MM.1S (cell line): ENCODE measurements around the gene WDR81.

Experiments
- EZH2 ChIP-seq: fragments of 300-600 bp; sonication (generic); optimal IDR thresholded peaks from 2 replicates; pipeline ENCODE3; 2017; ENCODE audit warnings: low read depth, mild to moderate bottlenecking, antibody characterized with exemption, low read length, mixed read lengths
- EZH2phosphoT487 ChIP-seq: fragments of 300-600 bp; sonication (generic); IDR thresholded peaks from 2 replicates; pipeline ENCODE4 v1.6.1; 2018; ENCODE audit warnings: antibody characterized with exemption, low read length
- TF ChIP-seq, protein P1 (sequence below): fragments of 300-600 bp; sonication (generic); IDR thresholded peaks from 2 replicates; pipeline ENCODE4 v1.5.1; 2016; ENCODE audit warnings: antibody characterized with exemption, low read length, mixed read lengths

DNA sequence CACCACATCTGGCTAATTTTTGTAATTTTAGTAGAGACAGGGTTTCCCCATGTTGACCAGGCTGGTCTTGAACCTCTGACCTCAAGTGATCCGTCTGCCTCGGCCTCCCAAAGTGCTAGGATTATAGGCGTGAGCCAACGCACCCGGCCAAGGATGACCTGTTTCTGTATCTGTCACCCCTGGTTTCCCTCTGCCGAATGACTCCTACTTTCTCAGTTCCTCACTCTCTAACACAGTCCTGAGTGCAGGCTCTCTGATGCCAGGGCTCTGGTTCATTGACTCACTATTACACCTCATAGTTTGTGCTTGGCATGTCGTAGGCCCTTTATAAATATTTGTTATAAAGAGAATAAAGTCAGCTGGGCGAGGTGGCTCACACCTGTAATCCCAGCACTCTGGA, 29.1 kb upstream of the WDR81 start:
- TF ChIP-seq, protein P1, sequence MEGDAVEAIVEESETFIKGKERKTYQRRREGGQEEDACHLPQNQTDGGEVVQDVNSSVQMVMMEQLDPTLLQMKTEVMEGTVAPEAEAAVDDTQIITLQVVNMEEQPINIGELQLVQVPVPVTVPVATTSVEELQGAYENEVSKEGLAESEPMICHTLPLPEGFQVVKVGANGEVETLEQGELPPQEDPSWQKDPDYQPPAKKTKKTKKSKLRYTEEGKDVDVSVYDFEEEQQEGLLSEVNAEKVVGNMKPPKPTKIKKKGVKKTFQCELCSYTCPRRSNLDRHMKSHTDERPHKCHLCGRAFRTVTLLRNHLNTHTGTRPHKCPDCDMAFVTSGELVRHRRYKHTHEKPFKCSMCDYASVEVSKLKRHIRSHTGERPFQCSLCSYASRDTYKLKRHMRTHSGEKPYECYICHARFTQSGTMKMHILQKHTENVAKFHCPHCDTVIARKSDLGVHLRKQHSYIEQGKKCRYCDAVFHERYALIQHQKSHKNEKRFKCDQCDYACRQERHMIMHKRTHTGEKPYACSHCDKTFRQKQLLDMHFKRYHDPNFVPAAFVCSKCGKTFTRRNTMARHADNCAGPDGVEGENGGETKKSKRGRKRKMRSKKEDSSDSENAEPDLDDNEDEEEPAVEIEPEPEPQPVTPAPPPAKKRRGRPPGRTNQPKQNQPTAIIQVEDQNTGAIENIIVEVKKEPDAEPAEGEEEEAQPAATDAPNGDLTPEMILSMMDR = no peak
- no peak for TF ChIP-seq EZH2phosphoT487
- no peak for TF ChIP-seq EZH2
